PFSK-1 (cell line): ENCODE measurements around the gene IL10RA.

Source experiments
- FOXP2 ChIP-seq: optimal IDR thresholded peaks from 2 replicates; pipeline ENCODE3; 2011; ENCODE audit warnings: borderline replicate concordance, control low read depth, inconsistent platforms; ENCODE audit not compliant: insufficient read depth; ENCODE audit errors: extremely low read length, extremely low read depth
- POLR2AphosphoS5 ChIP-seq: IDR thresholded peaks from 2 replicates; pipeline ENCODE4 v1.6.1; 2012; ENCODE audit warnings: low read depth, mild to moderate bottlenecking, control low read depth, low read length, moderate library complexity
- SIN3A ChIP-seq: IDR thresholded peaks from 2 replicates; pipeline ENCODE4 v1.6.1; 2012; ENCODE audit warnings: mild to moderate bottlenecking, low read length, moderate library complexity, borderline replicate concordance; ENCODE audit not compliant: insufficient read depth
- TAF1 ChIP-seq: IDR thresholded peaks from 2 replicates; pipeline ENCODE4 v1.6.1; 2012; ENCODE audit warnings: low read length, control low read depth, borderline replicate concordance; ENCODE audit not compliant: insufficient read depth

- TF ChIP-seq POLR2AphosphoS5 (no peak), SIN3A (no peak), TAF1 (no peak), FOXP2 (no peak)
Observed at GRCh38 chr11:117985953-117986887, at the start of gene IL10RA.
